Progenitor cell of endocrine pancreas (in vitro differentiated cells): ENCODE results near the gene STX19. TPM values are rescaled to one million over a fixed set of nuclear protein-coding genes. Genes with fewer than 3 reads are reported as not detected.

ENCODE experiments used
- DNase-seq: peaks from one replicate; pipeline ENCODE4 v3.0.0; 2021; ENCODE audit warnings: low spot score; ENCODE audit not compliant: unreplicated experiment
- H3K27ac Mint-ChIP-seq: 2 replicates; pipeline ENCODE4 v1.8.0; 2021; ENCODE audit warnings: mild to moderate bottlenecking, moderate library complexity, mixed read lengths
- H3K27me3 Mint-ChIP-seq: 2 replicates; pipeline ENCODE4 v1.8.0; 2021; ENCODE audit warnings: mixed read lengths
- H3K36me3 Mint-ChIP-seq: 2 replicates; pipeline ENCODE4 v1.8.0; 2022; ENCODE audit warnings: mixed read lengths; ENCODE audit not compliant: insufficient read depth
- H3K4me1 Mint-ChIP-seq: 2 replicates; pipeline ENCODE4 v1.8.0; 2021; ENCODE audit warnings: low read depth, mixed read lengths
- H3K4me3 Mint-ChIP-seq: 2 replicates; pipeline ENCODE4 v1.8.0; 2021; ENCODE audit warnings: low read depth, mild to moderate bottlenecking, moderate library complexity, mixed read lengths
- H3K9me3 Mint-ChIP-seq: 2 replicates; pipeline ENCODE4 v1.8.0; 2021; ENCODE audit warnings: low read depth, mixed read lengths
- total RNA-seq: library from RNA; stranded (reverse); gene quantifications from 2 replicates; pipeline ENCODE4 v1.2.1, GENCODE V29; 2021
- TF ChIP-seq, protein P1 (sequence below): fragments of 200-600 bp; sonication (generic); IDR thresholded peaks from one replicate; pipeline ENCODE4 v1.5.0; 2021; ENCODE audit warnings: antibody characterized with exemption, mild to moderate bottlenecking; ENCODE audit not compliant: unreplicated experiment

Gene STX19
- total RNA-seq, 1 donor from 2014 or later: not detected

DNA sequence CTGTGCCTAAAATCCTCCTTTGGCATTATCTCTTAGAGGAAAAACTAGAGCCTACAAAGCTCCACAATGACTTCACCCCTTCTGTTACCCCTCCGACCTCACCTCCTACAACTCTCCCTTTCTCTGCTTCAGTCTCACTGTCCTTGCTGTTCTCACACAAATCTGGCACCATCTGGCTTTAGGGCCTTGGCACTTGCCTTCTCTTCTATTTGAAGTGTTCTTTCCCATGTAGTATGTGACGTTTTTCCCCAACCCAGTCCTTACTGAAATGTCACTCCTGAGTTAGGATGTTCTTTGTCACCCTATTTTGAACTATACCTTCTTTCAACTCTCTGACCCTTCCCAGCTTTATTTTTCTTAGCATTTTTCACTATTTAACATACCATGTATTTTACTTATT lies 8.7 kb downstream of the STX19 start:
- H3K4me3 Mint-ChIP-seq: no peak overlapping the region
- H3K9me3 Mint-ChIP-seq: no peaks in the 10 kb centered on the region
- H3K4me1 Mint-ChIP-seq: no peaks in the 10 kb centered on the region
- peaks cover 6% of the 10 kb centered on the region for H3K36me3 Mint-ChIP-seq
- no peak for DNase-seq
- TF ChIP-seq, protein P1, sequence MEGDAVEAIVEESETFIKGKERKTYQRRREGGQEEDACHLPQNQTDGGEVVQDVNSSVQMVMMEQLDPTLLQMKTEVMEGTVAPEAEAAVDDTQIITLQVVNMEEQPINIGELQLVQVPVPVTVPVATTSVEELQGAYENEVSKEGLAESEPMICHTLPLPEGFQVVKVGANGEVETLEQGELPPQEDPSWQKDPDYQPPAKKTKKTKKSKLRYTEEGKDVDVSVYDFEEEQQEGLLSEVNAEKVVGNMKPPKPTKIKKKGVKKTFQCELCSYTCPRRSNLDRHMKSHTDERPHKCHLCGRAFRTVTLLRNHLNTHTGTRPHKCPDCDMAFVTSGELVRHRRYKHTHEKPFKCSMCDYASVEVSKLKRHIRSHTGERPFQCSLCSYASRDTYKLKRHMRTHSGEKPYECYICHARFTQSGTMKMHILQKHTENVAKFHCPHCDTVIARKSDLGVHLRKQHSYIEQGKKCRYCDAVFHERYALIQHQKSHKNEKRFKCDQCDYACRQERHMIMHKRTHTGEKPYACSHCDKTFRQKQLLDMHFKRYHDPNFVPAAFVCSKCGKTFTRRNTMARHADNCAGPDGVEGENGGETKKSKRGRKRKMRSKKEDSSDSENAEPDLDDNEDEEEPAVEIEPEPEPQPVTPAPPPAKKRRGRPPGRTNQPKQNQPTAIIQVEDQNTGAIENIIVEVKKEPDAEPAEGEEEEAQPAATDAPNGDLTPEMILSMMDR: no peak
- H3K27me3 Mint-ChIP-seq: no peaks in the 10 kb centered on the region
- no peak overlapping the region for H3K27ac Mint-ChIP-seq

DNA sequence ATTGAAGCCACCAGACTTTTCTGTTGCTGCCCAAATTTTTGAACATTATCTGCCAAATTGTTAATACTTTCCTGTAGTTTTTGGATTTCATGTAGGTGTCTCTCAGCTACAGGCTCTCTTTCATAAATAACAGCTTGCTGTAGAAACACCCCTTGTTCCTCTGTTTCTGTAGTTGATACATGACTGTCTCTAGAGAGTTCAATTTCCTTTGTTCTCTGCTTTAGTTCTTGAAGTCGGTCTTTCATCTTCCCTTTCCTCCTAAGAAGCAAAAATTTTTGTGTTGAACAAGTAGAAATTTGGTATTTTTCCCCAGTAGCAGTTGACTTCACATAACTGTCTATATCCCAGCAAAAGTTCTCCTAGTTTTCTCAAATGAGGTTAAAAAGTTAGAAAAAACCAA lies 13.4 kb downstream of the STX19 start:
- TF ChIP-seq, protein P1: no peak

DNA sequence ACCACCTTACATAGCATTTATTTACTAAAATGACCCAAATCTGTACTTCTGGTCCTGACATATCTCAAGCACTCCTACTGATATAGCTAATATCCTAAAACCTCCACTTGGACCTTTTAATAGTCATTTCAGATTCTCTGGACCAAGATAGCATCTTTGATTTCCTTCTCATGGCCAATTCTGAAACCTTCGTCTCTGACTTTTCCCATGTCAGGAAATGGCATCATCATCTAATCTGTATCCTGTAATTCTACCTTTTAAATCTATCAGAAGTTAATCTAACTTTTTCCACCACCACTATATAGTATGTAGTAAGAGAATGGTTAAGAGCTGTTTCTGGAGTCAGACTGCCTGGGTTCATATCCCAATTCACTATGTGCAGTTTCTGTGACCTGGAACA lies 16.2 kb downstream of the STX19 start:
- no peak for DNase-seq
- Mint-ChIP-seq H3K36me3 (peaks cover 6% of the 10 kb centered on the region), H3K4me1 (peaks cover 12% of the 10 kb centered on the region), H3K9me3 (no peaks in the 10 kb centered on the region), H3K4me3 (no peak overlapping the region), H3K27ac (no peak overlapping the region), H3K27me3 (no peaks in the 10 kb centered on the region)
- TF ChIP-seq, protein P1: no peak

More for the DNA sequence above, 13.4 kb downstream of the STX19 start:
- DNase-seq: no peak
- H3K4me3 Mint-ChIP-seq: no peak overlapping the region
- H3K27me3 Mint-ChIP-seq: no peaks in the 10 kb centered on the region
- no peak overlapping the region for H3K27ac Mint-ChIP-seq
- peaks cover 10% of the 10 kb centered on the region for H3K4me1 Mint-ChIP-seq
- peaks cover 7% of the 10 kb centered on the region for H3K36me3 Mint-ChIP-seq
- no peaks in the 10 kb centered on the region for H3K9me3 Mint-ChIP-seq

DNA sequence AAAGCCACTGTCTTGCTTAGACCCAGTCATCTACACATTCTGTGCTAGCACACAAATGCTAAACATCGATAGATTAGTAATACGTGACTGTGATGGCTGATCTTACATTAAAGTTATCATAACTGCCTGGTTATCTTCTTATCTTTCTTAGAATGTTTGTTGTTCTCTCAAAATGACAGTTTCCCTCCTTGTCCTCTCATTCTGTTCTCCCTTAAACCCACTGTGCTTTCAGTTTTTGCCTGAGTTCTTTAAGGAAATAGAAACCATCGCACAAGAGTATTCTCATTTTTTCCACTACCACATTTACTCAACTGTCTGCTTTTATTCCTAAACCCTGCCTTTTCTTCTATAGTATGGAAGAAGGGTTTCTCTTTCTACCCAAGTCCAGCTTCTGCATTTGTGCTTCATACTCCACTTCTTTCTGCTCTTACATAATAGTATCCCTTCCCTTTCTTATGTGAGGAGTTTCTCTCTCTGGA lies 17.1 kb downstream of the STX19 start:
- peaks cover 14% of the 10 kb centered on the region for H3K4me1 Mint-ChIP-seq
- no peak for DNase-seq
- H3K4me3 Mint-ChIP-seq: no peak overlapping the region
- TF ChIP-seq, protein P1: no peak
- no peaks in the 10 kb centered on the region for H3K9me3 Mint-ChIP-seq
- no peak overlapping the region for H3K27ac Mint-ChIP-seq
- H3K36me3 Mint-ChIP-seq: peaks cover 6% of the 10 kb centered on the region
- no peaks in the 10 kb centered on the region for H3K27me3 Mint-ChIP-seq

DNA sequence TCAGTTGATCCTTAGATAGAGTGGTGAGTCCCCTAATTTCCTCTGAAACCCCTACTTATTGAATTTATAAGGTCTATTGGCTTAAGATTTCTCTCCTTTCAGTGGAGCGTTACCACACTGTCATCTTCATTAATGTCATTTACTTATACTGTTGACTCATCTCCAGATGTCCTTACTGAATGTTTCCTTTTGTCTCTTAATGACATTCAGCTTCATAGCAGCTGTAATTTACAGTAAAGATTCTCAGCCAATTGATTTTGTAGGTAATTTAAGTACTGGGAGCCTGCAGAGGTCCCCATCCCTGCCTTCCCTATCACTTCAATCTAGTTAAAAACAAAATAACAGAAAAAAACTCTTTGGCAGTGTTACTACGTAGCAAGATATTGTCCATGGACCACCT lies 18.8 kb downstream of the STX19 start:
- peaks cover 15% of the 10 kb centered on the region for H3K4me1 Mint-ChIP-seq
- H3K4me3 Mint-ChIP-seq: no peak overlapping the region
- TF ChIP-seq, protein P1: no peak
- H3K9me3 Mint-ChIP-seq: no peaks in the 10 kb centered on the region
- H3K36me3 Mint-ChIP-seq: peaks cover under 1% of the 10 kb centered on the region
- no peak for DNase-seq
- no peak overlapping the region for H3K27ac Mint-ChIP-seq
- no peaks in the 10 kb centered on the region for H3K27me3 Mint-ChIP-seq
